HEK293 (cell line): Measurements from ENCODE around the gene MIEN1.
A peak's percentile ranks its signal among the peaks of the same experiment; 100 is the strongest.
"Not testable (repeated sequence)": the region's sequence is repeated elsewhere in the genome, so short reads cannot be mapped to it uniquely, and the experiment has no call there.

Source experiments
- CTCF ChIA-PET: fragments of 350-600 bp; formaldehyde crosslinking; extraction: SDS; loops from one replicate; lab custom pipeline; 2021; ENCODE audit warnings: antibody characterized with exemption; lab: Yijun Ruan, JAX
- POLR2A ChIA-PET: fragments of 300-600 bp; formaldehyde crosslinking; extraction: SDS; loops from one replicate; lab custom pipeline; 2020; ENCODE audit warnings: antibody characterized with exemption, inconsistent platforms; lab: Yijun Ruan, JAX
- H3K27ac ChIP-seq: fragments of 200-500 bp; sonication (Bioruptor generic); 2 replicates; pipeline ENCODE4 v1.5.1; 2014; ENCODE audit warnings: low read depth, low read length, control low read depth, inconsistent platforms; ENCODE audit errors: extremely low read depth
- H3K36me3 ChIP-seq, 2 experiments: fragments of 200-500 bp in 1 of 2; sonication (Bioruptor generic) in 1 of 2; 1 replicate in 1 of 2; 2 replicates in 1 of 2; pipeline ENCODE4 v1.5.1; 2014 to 2017; ENCODE audit warnings: inconsistent platforms in 2 of 2, low read length in 2 of 2; ENCODE audit not compliant: control insufficient read depth in 2 of 2, insufficient read depth in 1 of 2
- H3K4me1 ChIP-seq: fragments of 200-500 bp; sonication (Bioruptor generic); 2 replicates; pipeline ENCODE4 v1.5.1; 2014; ENCODE audit warnings: mild to moderate bottlenecking, low read length, inconsistent platforms; ENCODE audit not compliant: control insufficient read depth, insufficient read depth
- H3K4me3 ChIP-seq: 2 replicates; pipeline ENCODE4 v1.5.1; 2011; ENCODE audit warnings: low read depth, mild to moderate bottlenecking, control low read depth, low read length, moderate library complexity
- H3K9me3 ChIP-seq: fragments of 200-500 bp; sonication (Bioruptor generic); 2 replicates; pipeline ENCODE4 v1.5.1; 2014; ENCODE audit warnings: low read depth, low read length, inconsistent platforms; ENCODE audit not compliant: control insufficient read depth, insufficient read depth
- FEZF1 ChIP-seq: fragments of 450-650 bp; formaldehyde crosslinking; IDR thresholded peaks from 2 replicates; pipeline ENCODE4 v1.5.1; 2016; ENCODE audit warnings: missing biosample characterization, missing genetic modification characterization
- INSM2 ChIP-seq: fragments of 450-650 bp; formaldehyde crosslinking; IDR thresholded peaks from 2 replicates; pipeline ENCODE4 v1.5.1; 2016; ENCODE audit warnings: missing biosample characterization, missing genetic modification characterization
- MZF1 ChIP-seq: fragments of 450-650 bp; formaldehyde crosslinking; IDR thresholded peaks from 2 replicates; pipeline ENCODE4 v1.5.1; 2017; ENCODE audit warnings: missing biosample characterization, missing genetic modification characterization, borderline replicate concordance
- SP7 ChIP-seq: fragments of 450-650 bp; formaldehyde crosslinking; IDR thresholded peaks from 2 replicates; pipeline ENCODE4 v1.5.1; 2016; ENCODE audit warnings: missing biosample characterization, missing genetic modification characterization
- WT1 ChIP-seq: fragments of 450-650 bp; formaldehyde crosslinking; IDR thresholded peaks from 2 replicates; pipeline ENCODE4 v1.5.1; 2016; ENCODE audit warnings: missing biosample characterization, missing genetic modification characterization
- ZBTB1 ChIP-seq: fragments of 450-650 bp; formaldehyde crosslinking; IDR thresholded peaks from 2 replicates; pipeline ENCODE4 v1.5.1; 2016; ENCODE audit warnings: missing biosample characterization, missing genetic modification characterization
- ZBTB17 ChIP-seq: fragments of 450-650 bp; formaldehyde crosslinking; IDR thresholded peaks from 2 replicates; pipeline ENCODE4 v1.5.1; 2016; ENCODE audit warnings: missing biosample characterization, missing genetic modification characterization
- ZFHX2 ChIP-seq: fragments of 450-650 bp; formaldehyde crosslinking; conservative IDR thresholded peaks from 2 replicates; pipeline ENCODE4 v1.5.1; 2016; ENCODE audit warnings: missing biosample characterization, missing genetic modification characterization
- ZFP3 ChIP-seq: fragments of 450-650 bp; formaldehyde crosslinking; IDR thresholded peaks from 2 replicates; pipeline ENCODE4 v1.5.1; 2016; ENCODE audit warnings: low read depth, missing biosample characterization, missing genetic modification characterization
- ZNF121 ChIP-seq: fragments of 450-650 bp; formaldehyde crosslinking; IDR thresholded peaks from 2 replicates; pipeline ENCODE4 v1.5.1; 2016; ENCODE audit warnings: missing biosample characterization, missing genetic modification characterization
- ZNF184 ChIP-seq: fragments of 450-650 bp; IDR thresholded peaks from 2 replicates; pipeline ENCODE4 v1.5.1; 2018; ENCODE audit warnings: missing biosample characterization, mild to moderate bottlenecking, missing genetic modification characterization
- ZNF335 ChIP-seq: fragments of 450-650 bp; formaldehyde crosslinking; conservative IDR thresholded peaks from 2 replicates; pipeline ENCODE4 v1.5.1; 2016; ENCODE audit warnings: missing biosample characterization, missing genetic modification characterization
- ZNF362 ChIP-seq: fragments of 450-650 bp; formaldehyde crosslinking; IDR thresholded peaks from 2 replicates; pipeline ENCODE4 v1.5.1; 2016; ENCODE audit warnings: missing biosample characterization, missing genetic modification characterization
- ZNF394 ChIP-seq: fragments of 450-650 bp; formaldehyde crosslinking; IDR thresholded peaks from 2 replicates; pipeline ENCODE4 v1.5.1; 2016; ENCODE audit warnings: missing biosample characterization, missing genetic modification characterization, mild to moderate bottlenecking, moderate library complexity, borderline replicate concordance
- ZNF398 ChIP-seq: fragments of 450-650 bp; formaldehyde crosslinking; IDR thresholded peaks from 2 replicates; pipeline ENCODE4 v1.5.1; 2017; ENCODE audit warnings: missing biosample characterization, missing genetic modification characterization
- ZNF423 ChIP-seq: fragments of 450-650 bp; formaldehyde crosslinking; IDR thresholded peaks from 2 replicates; pipeline ENCODE4 v1.5.1; 2016; ENCODE audit warnings: missing biosample characterization, missing genetic modification characterization
- ZNF433 ChIP-seq: fragments of 450-650 bp; formaldehyde crosslinking; IDR thresholded peaks from 2 replicates; pipeline ENCODE4 v1.5.1; 2016; ENCODE audit warnings: missing biosample characterization, missing genetic modification characterization, low read depth
- ZNF664 ChIP-seq: fragments of 450-650 bp; formaldehyde crosslinking; IDR thresholded peaks from 2 replicates; pipeline ENCODE4 v1.5.1; 2016; ENCODE audit warnings: missing biosample characterization, missing genetic modification characterization
- ZNF768 ChIP-seq: fragments of 450-650 bp; formaldehyde crosslinking; IDR thresholded peaks from 2 replicates; pipeline ENCODE4 v1.5.1; 2018; ENCODE audit warnings: missing biosample characterization, mild to moderate bottlenecking, missing genetic modification characterization
- ZNF843 ChIP-seq: fragments of 450-650 bp; formaldehyde crosslinking; IDR thresholded peaks from 2 replicates; pipeline ENCODE4 v1.5.1; 2016; ENCODE audit warnings: missing biosample characterization, missing genetic modification characterization
- ZSCAN23 ChIP-seq: fragments of 450-650 bp; formaldehyde crosslinking; IDR thresholded peaks from 2 replicates; pipeline ENCODE4 v1.5.1; 2016; ENCODE audit warnings: missing biosample characterization, missing genetic modification characterization
- ZSCAN30 ChIP-seq: fragments of 450-650 bp; IDR thresholded peaks from 2 replicates; pipeline ENCODE4 v1.5.1; 2018; ENCODE audit warnings: missing biosample characterization, mild to moderate bottlenecking, missing genetic modification characterization, moderate library complexity
- ZSCAN4 ChIP-seq: fragments of 450-650 bp; formaldehyde crosslinking; IDR thresholded peaks from 2 replicates; pipeline ENCODE4 v1.5.1; 2017; ENCODE audit warnings: missing biosample characterization, missing genetic modification characterization

Gene MIEN1

GRCh38 chr17:39726617-39727016 lies 3.7 kb downstream of the MIEN1 start:
- 0 out of 2 replicates have a peak, but pooled peaks cover 3% of the 10 kb centered on the region for H3K4me1 ChIP-seq
- no peak overlapping the region for H3K4me3 ChIP-seq
- H3K27ac ChIP-seq = no peak overlapping the region
- H3K9me3 ChIP-seq = no peaks in the 10 kb centered on the region
- no peak for TF ChIP-seq FEZF1 (tag by site-specific recombination)
- no peak for TF ChIP-seq ZNF768 (tag by site-specific recombination)
- TF ChIP-seq ZFHX2 (tag by site-specific recombination) = no peak
- TF ChIP-seq SP7 (tag by site-specific recombination) = no peak
- H3K36me3 ChIP-seq = peaks cover 8 to 60% of the 10 kb centered on the region in 2 experiments; a peak in 2 of 3 replicates
- ChIA-PET POLR2A (interaction anchor here (1.0 kb wide), 2 partner anchors 10 to 12 kb away, joined by 3 to 5 read pairs; no protein-coding TSS in a partner anchor), CTCF (interaction anchor here (1.0 to 1.8 kb wide), 2 partner anchors 103 to 105 kb away, joined by 3 to 4 read pairs; no protein-coding TSS in a partner anchor)

- ChIA-PET CTCF (interaction anchor here (0.7 to 1.8 kb wide), 4 partner anchors 72 to 1768 kb away, joined by 3 to 4 read pairs (median 4); no protein-coding TSS in a partner anchor), POLR2A (interaction anchor here (0.9 to 1.8 kb wide), 3 partner anchors 11 to 38 kb away, joined by 3 to 7 read pairs (median 5); partner anchors contain the start of genes ERBB2 and PGAP3)
- H3K4me1 ChIP-seq, H3K4me3 ChIP-seq, H3K27ac ChIP-seq, H3K9me3 ChIP-seq: not testable (repeated sequence)
- TF ChIP-seq ZNF121 (tag by site-specific recombination) = peak; percentile 94
- TF ChIP-seq ZNF362 (tag by site-specific recombination) = 0 out of 2 replicates have a peak, but pooled peaks have one; percentile 31
- peaks cover 8 to 63% of the 10 kb centered on the region in 2 experiments; a peak in 2 of 3 replicates for H3K36me3 ChIP-seq
These were observed 4.4 kb downstream of the MIEN1 start for GRCh38 chr17:39725923-39726322.

GRCh38 chr17:39724731-39725130 lies 5.6 kb downstream of the MIEN1 start:
- Histone ChIP-seq H3K36me3 (peaks cover 8 to 71% of the 10 kb centered on the region in 2 experiments; a peak in 2 of 3 replicates), H3K9me3 (no peaks in the 10 kb centered on the region), H3K4me3 (no peak overlapping the region), H3K4me1 (0 out of 2 replicates have a peak, but pooled peaks cover 1% of the 10 kb centered on the region), H3K27ac (no peak overlapping the region)
- ChIA-PET POLR2A (interaction anchor here (0.5 to 1.8 kb wide), 3 partner anchors 24 to 85 kb away, joined by 3 to 8 read pairs (median 7); partner anchors contain the start of gene ERBB2), CTCF (interaction anchor here (1.8 kb wide), 1 partner anchor 103 kb away, joined by 4 read pairs; no protein-coding TSS in a partner anchor)
- TF ChIP-seq WT1 (tag by site-specific recombination) (no peak), ZNF184 (tag by site-specific recombination) (no peak), MZF1 (tag by site-specific recombination) (no peak), ZNF335 (tag by site-specific recombination) (no peak), ZSCAN30 (no peak), ZSCAN4 (no peak), ZNF768 (tag by site-specific recombination) (no peak), ZNF843 (tag by site-specific recombination) (no peak), ZBTB1 (tag by site-specific recombination) (no peak), ZSCAN23 (tag by site-specific recombination) (no peak), ZNF664 (no peak), ZBTB17 (tag by site-specific recombination) (no peak), ZNF423 (tag by site-specific recombination) (no peak), ZNF394 (tag by site-specific recombination) (no peak), ZFP3 (tag by site-specific recombination) (no peak), ZNF398 (tag by site-specific recombination) (no peak), INSM2 (tag by site-specific recombination) (no peak), ZNF433 (tag by site-specific recombination) (no peak)
